Measurements from ENCODE around the gene RPS19.

GRCh38 chr19:41839211-41839610 lies 20.8 kb upstream of the RPS19 start:
- TF ChIP-seq, protein P1, sequence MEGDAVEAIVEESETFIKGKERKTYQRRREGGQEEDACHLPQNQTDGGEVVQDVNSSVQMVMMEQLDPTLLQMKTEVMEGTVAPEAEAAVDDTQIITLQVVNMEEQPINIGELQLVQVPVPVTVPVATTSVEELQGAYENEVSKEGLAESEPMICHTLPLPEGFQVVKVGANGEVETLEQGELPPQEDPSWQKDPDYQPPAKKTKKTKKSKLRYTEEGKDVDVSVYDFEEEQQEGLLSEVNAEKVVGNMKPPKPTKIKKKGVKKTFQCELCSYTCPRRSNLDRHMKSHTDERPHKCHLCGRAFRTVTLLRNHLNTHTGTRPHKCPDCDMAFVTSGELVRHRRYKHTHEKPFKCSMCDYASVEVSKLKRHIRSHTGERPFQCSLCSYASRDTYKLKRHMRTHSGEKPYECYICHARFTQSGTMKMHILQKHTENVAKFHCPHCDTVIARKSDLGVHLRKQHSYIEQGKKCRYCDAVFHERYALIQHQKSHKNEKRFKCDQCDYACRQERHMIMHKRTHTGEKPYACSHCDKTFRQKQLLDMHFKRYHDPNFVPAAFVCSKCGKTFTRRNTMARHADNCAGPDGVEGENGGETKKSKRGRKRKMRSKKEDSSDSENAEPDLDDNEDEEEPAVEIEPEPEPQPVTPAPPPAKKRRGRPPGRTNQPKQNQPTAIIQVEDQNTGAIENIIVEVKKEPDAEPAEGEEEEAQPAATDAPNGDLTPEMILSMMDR (IDR thresholded peaks at IDR 0.05) = no peak
- TF ChIP-seq POLR2A (IDR thresholded peaks at IDR 0.05) = no peak
